Embryonic facial prominence (tissue), 1 donor: ENCODE data around the gene GLT6D1.

Experiments used
- DNase-seq: peaks from one replicate; pipeline ENCODE4 v3.0.0-alpha.2; 2016; ENCODE audit errors: extremely low spot score

Gene GLT6D1

DNA sequence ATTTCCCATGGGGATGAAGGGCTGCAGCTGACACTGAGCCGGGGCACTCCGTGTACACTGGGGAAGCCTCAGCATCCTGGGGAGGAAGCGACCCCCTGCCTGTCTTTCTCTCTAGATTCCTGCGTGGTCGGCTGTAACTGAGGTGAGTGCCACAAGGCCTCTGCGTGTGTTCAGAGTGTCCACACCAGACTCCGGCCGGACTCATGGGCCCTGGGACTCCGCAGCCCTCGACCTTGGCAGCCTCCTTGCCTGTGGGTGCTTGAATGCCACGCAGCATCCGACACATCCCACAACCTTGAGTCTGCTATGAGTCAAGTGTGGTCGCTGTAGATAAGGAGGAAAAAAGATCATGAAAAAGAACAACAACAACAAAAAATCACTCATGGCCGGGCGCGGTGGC is 54.4 kb downstream of the GLT6D1 start:
- no peak for DNase-seq

DNA sequence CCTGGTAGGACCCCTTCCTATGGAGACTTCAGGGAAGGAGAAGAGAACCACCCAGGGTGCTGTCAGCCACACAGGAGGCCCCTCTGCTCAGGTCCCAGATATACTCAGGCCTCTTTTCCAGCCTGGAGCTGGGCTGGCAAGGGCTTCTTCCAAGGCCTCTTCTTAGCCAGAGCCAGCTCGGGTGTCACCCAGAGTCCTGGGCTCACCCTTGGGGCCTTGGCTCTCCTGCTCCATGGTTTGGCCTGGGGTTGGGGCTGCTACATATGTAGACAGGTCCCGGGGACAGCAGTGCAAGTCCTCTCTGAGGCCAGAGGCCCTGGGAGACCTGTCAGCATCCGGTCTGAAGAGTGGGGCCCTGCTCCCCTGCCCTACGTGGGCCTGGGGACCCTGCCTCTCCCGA is 55.0 kb downstream of the GLT6D1 start:
- DNase-seq: no peak

GRCh38 chr9:135583688-135584011 is 55.7 kb downstream of the GLT6D1 start:
- no peak for DNase-seq

DNA sequence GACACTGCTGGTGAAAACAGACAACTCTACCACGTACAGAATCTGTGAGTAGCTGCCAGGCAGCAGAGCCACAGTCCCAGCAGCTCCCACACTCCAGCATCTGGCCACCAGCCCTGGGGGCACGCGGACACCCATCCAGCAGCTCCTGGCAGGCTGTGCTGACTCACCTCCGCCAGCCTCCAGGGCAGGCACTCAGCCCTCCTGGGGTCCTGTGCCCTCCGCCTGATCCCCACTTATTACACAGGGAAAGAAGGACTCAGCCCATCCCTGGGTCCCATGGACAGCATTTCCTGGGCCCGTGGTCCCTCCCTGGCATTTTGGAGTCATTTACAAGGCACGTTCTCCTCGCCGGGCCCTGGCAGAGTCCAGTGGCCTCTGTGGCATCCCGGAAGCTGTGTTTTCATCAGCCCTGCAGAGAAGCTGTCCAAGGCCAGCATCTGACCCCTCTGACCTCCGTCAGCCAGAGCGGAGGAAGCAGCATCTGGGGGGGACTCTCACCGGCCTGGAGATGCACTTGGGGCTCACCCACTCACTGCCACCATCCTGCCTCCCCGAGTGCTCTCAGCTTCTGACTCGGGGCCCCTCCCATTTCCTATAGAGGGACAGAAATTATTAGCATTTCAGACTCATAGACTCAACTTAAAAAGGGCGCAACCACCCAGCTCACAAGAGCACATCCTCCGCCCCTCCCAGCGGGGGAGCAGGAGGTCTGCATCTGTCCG is 56.2 kb downstream of the GLT6D1 start:
- DNase-seq: no peak

- DNase-seq: no peak
Measured at GRCh38 chr9:135582541-135582940, 56.8 kb downstream of the GLT6D1 start.

GRCh38 chr9:135581636-135582426 is 57.5 kb downstream of the GLT6D1 start:
- DNase-seq: no peak

GRCh38 chr9:135580664-135581380 is 58.5 kb downstream of the GLT6D1 start:
- no peak for DNase-seq

DNA sequence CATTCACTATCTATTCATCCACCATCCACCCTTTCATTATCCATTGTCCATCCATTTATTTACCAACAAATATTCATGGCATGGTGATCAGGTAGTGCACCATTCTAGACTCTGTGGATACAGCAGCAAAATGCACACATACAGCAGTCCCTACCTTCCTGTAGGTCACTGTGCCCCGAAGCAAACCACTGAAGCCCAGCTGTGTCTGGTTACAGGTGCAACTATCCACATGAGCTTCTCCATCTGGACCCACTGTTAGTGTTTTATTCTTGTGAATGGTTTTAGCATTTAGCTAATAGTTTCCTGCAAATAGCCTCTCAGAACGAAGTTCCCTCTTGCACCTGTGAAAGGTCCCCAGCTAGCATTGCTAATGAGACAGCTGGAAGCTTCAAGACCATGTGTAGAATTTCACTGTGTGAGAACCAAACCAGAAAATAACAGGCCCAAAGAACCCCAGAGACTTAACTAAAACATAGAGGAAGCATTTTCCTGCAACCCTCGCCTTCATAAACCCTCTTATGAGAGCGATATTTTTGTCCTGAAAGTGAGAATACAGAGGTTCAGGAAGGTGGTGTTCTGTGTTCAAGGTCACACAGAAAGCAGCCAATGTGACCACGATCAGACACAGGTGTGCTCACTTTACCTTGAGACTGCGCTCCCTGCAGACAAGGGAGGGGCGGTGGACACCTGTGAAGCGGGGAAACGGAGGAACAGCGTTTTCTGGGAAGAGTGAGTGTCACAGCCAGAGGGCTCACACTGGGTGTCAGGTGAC is 59.3 kb downstream of the GLT6D1 start:
- no peak for DNase-seq

DNA sequence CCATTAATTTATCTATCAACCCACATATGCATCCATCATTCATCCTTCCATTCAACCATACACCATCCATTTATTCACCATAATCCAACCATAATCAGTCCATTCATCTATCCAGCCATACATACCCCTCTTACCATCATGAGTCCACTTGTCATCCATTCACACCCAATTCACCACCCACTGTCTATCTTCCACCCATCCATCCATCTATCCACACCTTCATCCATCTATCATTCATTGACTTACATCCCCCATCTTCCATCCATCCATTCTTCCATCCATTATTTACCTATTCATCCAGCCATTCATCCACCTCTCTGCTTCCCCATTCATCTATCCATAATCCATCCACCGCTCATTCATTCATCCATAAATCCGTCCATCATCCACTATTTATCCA is 60.0 kb downstream of the GLT6D1 start:
- DNase-seq: no peak

- DNase-seq: no peak
Measured at GRCh38 chr9:135577256-135577655, 62.1 kb downstream of the GLT6D1 start.

DNA sequence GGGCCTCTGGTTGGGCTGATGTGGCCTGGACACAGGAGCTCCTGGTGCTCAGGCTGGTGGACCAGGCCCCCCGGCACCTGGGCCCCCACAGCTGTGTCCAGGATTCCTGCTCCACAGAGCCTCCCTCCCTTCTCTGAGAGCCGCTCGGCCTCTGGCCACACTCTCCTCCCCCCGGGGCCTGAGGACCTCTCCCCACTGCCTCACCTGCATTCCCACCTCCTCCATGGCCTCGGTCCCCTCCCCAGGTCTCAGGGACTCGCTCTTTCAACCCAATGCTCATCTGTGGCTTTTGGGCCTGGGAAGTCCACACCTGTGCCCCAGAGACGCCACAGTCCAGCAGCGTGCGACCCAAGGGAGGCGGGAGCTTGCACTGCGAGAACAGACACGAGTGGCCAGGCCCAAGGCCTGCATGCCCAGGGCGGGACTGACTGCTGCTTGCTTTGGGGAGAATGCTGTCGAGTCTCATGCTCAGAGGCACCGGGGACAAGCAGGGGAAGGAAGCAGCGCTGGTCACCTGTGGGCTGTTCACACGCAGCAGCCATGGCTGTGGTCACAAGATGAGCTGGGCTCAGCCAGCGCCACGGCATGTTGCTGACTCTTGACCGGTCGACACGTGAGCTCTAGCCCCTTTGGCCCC is 63.2 kb downstream of the GLT6D1 start:
- DNase-seq: no peak

DNA sequence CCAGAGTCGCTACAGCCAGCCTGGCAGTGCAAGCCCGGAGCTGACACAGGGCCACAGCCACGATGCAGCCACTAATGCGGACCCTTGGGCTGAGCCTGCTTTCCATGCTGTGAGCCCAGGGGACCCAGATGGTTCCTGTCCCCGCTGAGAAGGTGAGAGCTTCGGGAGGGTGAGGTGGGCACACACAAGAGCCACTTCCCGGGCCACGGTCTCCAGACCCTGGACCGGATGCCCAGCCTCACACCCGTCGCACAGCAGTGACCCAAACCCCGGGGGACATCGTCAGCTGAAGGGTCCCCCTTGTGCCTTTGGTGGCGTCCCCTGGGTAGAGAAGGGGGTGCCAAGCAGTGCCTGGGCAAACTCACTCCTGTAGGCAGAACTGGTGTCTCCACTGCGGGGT is 64.4 kb downstream of the GLT6D1 start:
- DNase-seq: no peak

DNA sequence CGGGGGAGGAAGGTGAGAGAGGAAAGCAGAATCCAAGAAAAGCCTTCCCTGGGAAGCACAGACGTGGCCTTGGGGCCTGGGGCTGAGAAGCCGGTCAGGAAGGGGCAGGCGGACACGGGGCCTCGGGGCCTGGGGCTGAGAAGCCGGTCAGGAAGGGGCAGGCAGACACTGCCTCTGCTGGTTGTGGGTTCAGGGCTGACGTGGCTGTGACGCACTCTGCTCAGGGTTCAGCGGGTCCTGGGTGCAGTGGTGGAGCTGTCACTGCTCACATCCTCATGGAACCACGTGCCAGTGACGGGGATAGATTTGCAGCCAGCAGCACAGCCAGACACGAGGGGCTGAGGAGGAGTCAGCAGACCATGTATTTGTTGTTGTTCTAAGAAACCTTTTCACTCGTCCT is 65.0 kb downstream of the GLT6D1 start:
- no peak for DNase-seq
